Calu3 (cell line): ENCODE measurements around the gene CPSF3. TPM values are rescaled to one million over a fixed set of nuclear protein-coding genes. Genes with fewer than 3 reads are reported as not detected.

Source experiments
- BruUV-seq: library from RNA; stranded (reverse); fragments of 400-500 nt; replicated peaks from 2 replicates; lab custom pipeline; 2021; lab: Mats Ljungman, UMichigan
- CTCF ChIA-PET: fragments of 300-600 bp; sonication (Branson Sonifier 250); formaldehyde crosslinking; loops from one replicate; lab custom pipeline; 2022; ENCODE audit warnings: antibody characterized with exemption; lab: Charles Lee
- DNase-seq: peaks from one replicate; pipeline ENCODE4 v3.0.0; 2022
- H3K27ac Mint-ChIP-seq: one replicate; pipeline ENCODE4 v1.8.0; 2022; ENCODE audit warnings: mixed read lengths; ENCODE audit not compliant: unreplicated experiment
- H3K27me3 Mint-ChIP-seq: one replicate; pipeline ENCODE4 v1.8.0; 2022; ENCODE audit warnings: mixed read lengths; ENCODE audit not compliant: unreplicated experiment
- H3K36me3 Mint-ChIP-seq: one replicate; pipeline ENCODE4 v1.8.0; 2022; ENCODE audit warnings: mild to moderate bottlenecking, moderate library complexity, mixed read lengths; ENCODE audit not compliant: insufficient read depth, unreplicated experiment
- H3K4me1 Mint-ChIP-seq: one replicate; pipeline ENCODE4 v1.8.0; 2022; ENCODE audit warnings: mild to moderate bottlenecking, low read depth, mixed read lengths; ENCODE audit not compliant: unreplicated experiment
- H3K4me3 Mint-ChIP-seq: one replicate; pipeline ENCODE4 v1.8.0; 2022; ENCODE audit warnings: mild to moderate bottlenecking, low read depth, moderate library complexity, mixed read lengths; ENCODE audit not compliant: unreplicated experiment
- H3K9me3 Mint-ChIP-seq: one replicate; pipeline ENCODE4 v1.8.0; 2022; ENCODE audit warnings: low read depth, mixed read lengths; ENCODE audit not compliant: unreplicated experiment
- intact Hi-C: fragments of 100-400 bp; cut with micrococcal nuclease; formaldehyde crosslinking; loops from one replicate; pipeline ENCODE4 v1.10.0; 2022; ENCODE audit not compliant: unreplicated experiment
- total RNA-seq: library from RNA; stranded (reverse); gene quantifications from 2 replicates; pipeline ENCODE4 v1.2.3, GENCODE V29; 2022
- TF ChIP-seq, protein P1 (sequence below): fragments of 200-600 bp; IDR thresholded peaks from one replicate; pipeline ENCODE4 v1.8.0; 2022; ENCODE audit warnings: antibody characterized with exemption; ENCODE audit not compliant: unreplicated experiment

Gene CPSF3
- total RNA-seq, 1 experiment from 2014 or later: 56.7 TPM

DNA sequence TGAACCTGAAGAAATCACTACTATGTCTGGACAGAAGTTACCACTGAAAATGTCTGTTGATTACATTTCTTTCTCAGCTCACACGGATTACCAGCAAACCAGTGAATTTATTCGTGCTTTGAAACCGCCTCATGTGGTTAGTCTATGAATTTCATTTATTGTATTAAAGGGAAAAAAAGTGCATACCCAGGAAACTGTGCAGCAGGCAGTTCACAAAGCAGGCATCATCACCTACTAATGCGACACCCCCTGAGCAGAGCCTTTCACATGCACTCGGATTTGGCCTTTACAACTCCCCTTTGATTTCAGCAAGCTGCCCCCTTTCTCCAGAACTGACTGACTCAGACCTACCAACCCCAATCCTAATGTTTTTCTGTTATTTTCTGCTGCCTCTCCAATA, 20.1 kb downstream of the CPSF3 start:
- Mint-ChIP-seq H3K36me3 (peaks cover 23% of the 10 kb centered on the region), H3K27me3 (no peaks in the 10 kb centered on the region), H3K9me3 (no peaks in the 10 kb centered on the region), H3K27ac (no peak overlapping the region), H3K4me3 (no peak overlapping the region), H3K4me1 (no peaks in the 10 kb centered on the region)
- no peak for DNase-seq
- intact Hi-C loops: no loop called here
- TF ChIP-seq, protein P1, sequence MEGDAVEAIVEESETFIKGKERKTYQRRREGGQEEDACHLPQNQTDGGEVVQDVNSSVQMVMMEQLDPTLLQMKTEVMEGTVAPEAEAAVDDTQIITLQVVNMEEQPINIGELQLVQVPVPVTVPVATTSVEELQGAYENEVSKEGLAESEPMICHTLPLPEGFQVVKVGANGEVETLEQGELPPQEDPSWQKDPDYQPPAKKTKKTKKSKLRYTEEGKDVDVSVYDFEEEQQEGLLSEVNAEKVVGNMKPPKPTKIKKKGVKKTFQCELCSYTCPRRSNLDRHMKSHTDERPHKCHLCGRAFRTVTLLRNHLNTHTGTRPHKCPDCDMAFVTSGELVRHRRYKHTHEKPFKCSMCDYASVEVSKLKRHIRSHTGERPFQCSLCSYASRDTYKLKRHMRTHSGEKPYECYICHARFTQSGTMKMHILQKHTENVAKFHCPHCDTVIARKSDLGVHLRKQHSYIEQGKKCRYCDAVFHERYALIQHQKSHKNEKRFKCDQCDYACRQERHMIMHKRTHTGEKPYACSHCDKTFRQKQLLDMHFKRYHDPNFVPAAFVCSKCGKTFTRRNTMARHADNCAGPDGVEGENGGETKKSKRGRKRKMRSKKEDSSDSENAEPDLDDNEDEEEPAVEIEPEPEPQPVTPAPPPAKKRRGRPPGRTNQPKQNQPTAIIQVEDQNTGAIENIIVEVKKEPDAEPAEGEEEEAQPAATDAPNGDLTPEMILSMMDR: no peak
- BruUV-seq: no TSS peak
- CTCF ChIA-PET: no interaction called here

DNA sequence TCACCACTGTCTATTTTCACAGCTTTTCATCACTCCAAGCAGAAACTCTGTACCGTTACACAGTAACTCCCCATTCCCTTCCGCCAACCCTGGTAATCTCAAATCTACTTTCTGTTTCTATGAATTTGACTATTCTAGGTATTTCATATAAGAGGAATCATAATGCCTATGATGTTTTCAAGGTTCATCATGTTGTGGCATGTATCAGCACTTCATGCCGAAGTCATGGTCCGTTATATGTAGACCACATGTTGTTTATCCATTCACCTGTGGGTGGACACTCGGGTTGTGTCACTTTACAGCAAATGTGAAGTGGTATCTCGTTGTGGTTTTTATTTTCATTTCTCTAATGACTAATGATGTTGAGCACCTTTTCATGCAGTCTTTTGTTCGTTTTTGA, 21.6 kb downstream of the CPSF3 start:
- intact Hi-C loops: no loop called here

DNA sequence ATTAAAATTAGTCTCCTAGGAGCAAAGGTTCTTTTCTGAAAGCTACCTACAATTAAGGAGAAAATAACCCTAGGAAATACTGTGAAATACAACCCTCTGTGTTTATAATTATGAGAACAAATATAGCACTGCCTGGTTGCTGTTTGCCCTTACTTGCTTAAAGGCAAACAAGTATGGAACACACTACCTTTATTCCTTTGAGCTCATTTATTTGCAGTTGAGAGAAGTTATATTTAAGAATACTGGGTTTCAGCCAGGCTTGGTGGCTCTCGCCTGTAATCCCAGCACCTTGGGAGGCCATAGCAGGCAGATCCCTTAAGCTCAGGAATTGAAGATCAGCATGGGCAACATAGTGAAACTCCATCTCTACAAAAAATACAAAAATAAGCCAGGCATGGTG, 27.8 kb downstream of the CPSF3 start:
- H3K9me3 Mint-ChIP-seq: no peaks in the 10 kb centered on the region
- no peak overlapping the region for H3K27ac Mint-ChIP-seq
- no peaks in the 10 kb centered on the region for H3K4me1 Mint-ChIP-seq
- intact Hi-C loops: no loop called here
- DNase-seq: no peak
- no peak overlapping the region for H3K4me3 Mint-ChIP-seq
- no peaks in the 10 kb centered on the region for H3K27me3 Mint-ChIP-seq
- TF ChIP-seq, protein P1: no peak
- BruUV-seq: no TSS peak
- CTCF ChIA-PET: no interaction called here
- peaks cover 19% of the 10 kb centered on the region for H3K36me3 Mint-ChIP-seq

More for the DNA sequence above, 21.6 kb downstream of the CPSF3 start:
- no peak for DNase-seq
- TF ChIP-seq, protein P1: no peak
- Mint-ChIP-seq H3K4me3 (no peak overlapping the region), H3K27me3 (no peaks in the 10 kb centered on the region), H3K27ac (no peak overlapping the region), H3K4me1 (no peaks in the 10 kb centered on the region), H3K36me3 (peaks cover 16% of the 10 kb centered on the region), H3K9me3 (no peaks in the 10 kb centered on the region)
- CTCF ChIA-PET: no interaction called here
- BruUV-seq: no TSS peak

DNA sequence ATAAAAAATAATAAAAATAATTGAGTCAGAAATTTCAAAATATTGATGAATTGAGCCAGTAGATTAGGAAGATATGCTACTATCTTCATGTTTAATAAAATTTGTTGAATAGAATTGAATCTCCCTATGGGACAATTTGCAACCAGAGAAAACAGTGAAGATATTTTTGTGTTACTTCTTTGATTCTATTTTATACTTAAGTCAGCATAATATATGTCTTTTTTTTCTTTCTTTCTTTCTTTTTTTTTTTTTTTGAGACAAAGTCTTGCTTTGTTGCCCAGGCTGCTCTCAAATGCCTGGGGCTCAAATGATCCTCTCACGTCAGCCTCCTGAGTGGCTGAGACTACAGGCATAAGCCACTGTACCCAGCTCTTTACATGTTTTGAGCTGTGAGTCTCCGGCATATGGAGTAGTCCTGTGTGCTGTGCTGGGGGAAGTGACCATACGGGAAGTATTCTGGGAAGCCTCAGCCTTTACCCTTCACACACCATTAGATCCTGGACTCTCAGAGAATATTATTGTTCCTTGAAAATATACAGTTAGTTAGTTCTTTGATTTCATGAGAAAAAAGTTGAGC, 37.1 kb downstream of the CPSF3 start:
- TF ChIP-seq, protein P1: no peak
- H3K36me3 Mint-ChIP-seq: peaks cover 23% of the 10 kb centered on the region
- H3K27ac Mint-ChIP-seq: no peak overlapping the region
- intact Hi-C loops: no loop called here
- H3K4me1 Mint-ChIP-seq: no peaks in the 10 kb centered on the region
- CTCF ChIA-PET: no interaction called here
- no peak for DNase-seq
- H3K27me3 Mint-ChIP-seq: no peaks in the 10 kb centered on the region
- no peak overlapping the region for H3K4me3 Mint-ChIP-seq
- no TSS peak for BruUV-seq
- no peaks in the 10 kb centered on the region for H3K9me3 Mint-ChIP-seq
